Panc1 (cell line): Measurements from ENCODE around the gene DNAJC12.

ENCODE experiments used
- POLR2AphosphoS5 ChIP-seq: IDR thresholded peaks from 2 replicates; pipeline ENCODE4 v1.6.1; 2012; ENCODE audit warnings: mild to moderate bottlenecking, low read depth, low read length, moderate library complexity
- SIN3A ChIP-seq: IDR thresholded peaks from 2 replicates; pipeline ENCODE4 v1.6.1; 2012; ENCODE audit warnings: low read depth, mild to moderate bottlenecking, low read length, moderate library complexity, borderline replicate concordance; ENCODE audit not compliant: insufficient read depth
- TCF7L2 ChIP-seq: IDR thresholded peaks from 2 replicates; pipeline ENCODE4 v1.6.1; 2011; ENCODE audit warnings: mild to moderate bottlenecking, low read depth, low read length, inconsistent platforms
- TF ChIP-seq, protein P1 (sequence below): fragments of 450-650 bp; IDR thresholded peaks from 2 replicates; pipeline ENCODE4 v1.5.1; 2017; ENCODE audit warnings: mild to moderate bottlenecking
- TF ChIP-seq, protein P2 (sequence below), 2 experiments: IDR thresholded peaks; 2 replicates each; pipeline ENCODE4 v1.6.1; 2011 to 2012; ENCODE audit warnings: low read depth in 2 of 2, control low read depth in 1 of 2, low read length in 1 of 2, mild to moderate bottlenecking in 1 of 2, moderate library complexity in 1 of 2; ENCODE audit not compliant: insufficient read depth in 1 of 2

- TF ChIP-seq, protein P1, sequence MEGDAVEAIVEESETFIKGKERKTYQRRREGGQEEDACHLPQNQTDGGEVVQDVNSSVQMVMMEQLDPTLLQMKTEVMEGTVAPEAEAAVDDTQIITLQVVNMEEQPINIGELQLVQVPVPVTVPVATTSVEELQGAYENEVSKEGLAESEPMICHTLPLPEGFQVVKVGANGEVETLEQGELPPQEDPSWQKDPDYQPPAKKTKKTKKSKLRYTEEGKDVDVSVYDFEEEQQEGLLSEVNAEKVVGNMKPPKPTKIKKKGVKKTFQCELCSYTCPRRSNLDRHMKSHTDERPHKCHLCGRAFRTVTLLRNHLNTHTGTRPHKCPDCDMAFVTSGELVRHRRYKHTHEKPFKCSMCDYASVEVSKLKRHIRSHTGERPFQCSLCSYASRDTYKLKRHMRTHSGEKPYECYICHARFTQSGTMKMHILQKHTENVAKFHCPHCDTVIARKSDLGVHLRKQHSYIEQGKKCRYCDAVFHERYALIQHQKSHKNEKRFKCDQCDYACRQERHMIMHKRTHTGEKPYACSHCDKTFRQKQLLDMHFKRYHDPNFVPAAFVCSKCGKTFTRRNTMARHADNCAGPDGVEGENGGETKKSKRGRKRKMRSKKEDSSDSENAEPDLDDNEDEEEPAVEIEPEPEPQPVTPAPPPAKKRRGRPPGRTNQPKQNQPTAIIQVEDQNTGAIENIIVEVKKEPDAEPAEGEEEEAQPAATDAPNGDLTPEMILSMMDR = no peak
- no peak for TF ChIP-seq SIN3A
- TF ChIP-seq, protein P2, sequence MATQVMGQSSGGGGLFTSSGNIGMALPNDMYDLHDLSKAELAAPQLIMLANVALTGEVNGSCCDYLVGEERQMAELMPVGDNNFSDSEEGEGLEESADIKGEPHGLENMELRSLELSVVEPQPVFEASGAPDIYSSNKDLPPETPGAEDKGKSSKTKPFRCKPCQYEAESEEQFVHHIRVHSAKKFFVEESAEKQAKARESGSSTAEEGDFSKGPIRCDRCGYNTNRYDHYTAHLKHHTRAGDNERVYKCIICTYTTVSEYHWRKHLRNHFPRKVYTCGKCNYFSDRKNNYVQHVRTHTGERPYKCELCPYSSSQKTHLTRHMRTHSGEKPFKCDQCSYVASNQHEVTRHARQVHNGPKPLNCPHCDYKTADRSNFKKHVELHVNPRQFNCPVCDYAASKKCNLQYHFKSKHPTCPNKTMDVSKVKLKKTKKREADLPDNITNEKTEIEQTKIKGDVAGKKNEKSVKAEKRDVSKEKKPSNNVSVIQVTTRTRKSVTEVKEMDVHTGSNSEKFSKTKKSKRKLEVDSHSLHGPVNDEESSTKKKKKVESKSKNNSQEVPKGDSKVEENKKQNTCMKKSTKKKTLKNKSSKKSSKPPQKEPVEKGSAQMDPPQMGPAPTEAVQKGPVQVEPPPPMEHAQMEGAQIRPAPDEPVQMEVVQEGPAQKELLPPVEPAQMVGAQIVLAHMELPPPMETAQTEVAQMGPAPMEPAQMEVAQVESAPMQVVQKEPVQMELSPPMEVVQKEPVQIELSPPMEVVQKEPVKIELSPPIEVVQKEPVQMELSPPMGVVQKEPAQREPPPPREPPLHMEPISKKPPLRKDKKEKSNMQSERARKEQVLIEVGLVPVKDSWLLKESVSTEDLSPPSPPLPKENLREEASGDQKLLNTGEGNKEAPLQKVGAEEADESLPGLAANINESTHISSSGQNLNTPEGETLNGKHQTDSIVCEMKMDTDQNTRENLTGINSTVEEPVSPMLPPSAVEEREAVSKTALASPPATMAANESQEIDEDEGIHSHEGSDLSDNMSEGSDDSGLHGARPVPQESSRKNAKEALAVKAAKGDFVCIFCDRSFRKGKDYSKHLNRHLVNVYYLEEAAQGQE (IDR thresholded peaks at IDR 0.05; ENCODE audit: insufficient read depth in 1 of 2, low read depth in 2 of 2, low read length in 1 of 2) = no peak
- no peak for TF ChIP-seq POLR2AphosphoS5
- TF ChIP-seq TCF7L2 = no peak
These were observed 55.5 kb downstream of the DNAJC12 start for GRCh38 chr10:67782530-67782929.
